ENCODE results near the gene NEURL3.
"Not testable (repeated sequence)": the region's sequence is repeated elsewhere in the genome, so short reads cannot be mapped to it uniquely, and the experiment has no call there.

NEURL3 gene, protein sequence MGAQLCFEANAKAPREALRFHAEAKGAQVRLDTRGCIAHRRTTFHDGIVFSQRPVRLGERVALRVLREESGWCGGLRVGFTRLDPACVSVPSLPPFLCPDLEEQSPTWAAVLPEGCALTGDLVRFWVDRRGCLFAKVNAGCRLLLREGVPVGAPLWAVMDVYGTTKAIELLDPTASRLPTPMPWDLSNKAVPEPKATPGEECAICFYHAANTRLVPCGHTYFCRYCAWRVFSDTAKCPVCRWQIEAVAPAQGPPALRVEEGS

DNA sequence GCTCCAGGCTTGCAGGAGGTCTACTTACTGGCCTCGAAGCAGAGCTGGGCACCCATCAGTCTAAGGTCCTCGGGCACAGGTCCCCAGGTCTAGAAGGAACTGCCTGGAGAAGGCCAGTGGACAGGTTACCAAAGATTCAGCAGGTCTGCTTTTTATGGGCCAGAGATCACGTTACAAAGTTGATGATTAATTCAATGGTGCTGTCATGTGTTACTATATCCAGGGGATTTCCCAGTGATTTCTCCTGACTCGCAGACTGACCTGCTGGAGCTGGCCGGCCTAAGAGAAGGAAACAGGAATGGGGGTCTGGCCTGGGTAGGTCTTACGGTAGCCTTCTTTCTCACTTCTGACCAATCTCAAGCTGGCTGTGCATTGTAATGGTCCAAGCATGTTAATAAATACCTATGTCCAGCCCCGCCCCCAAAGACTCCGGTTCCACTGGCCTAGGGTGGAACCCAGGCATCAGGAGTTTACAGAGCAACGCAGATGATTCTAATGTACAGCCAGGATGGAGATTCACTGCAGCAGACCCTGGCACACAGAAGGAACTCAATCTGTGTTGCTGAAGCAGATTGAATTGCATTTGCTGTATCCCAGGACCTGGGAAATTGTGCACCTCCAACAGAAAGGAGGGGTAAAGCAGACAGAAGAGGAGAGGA is at the start of gene NEURL3:
TSS of gene NEURL3 (minus strand) at position 127 of the 659 bp plus-strand sequence. CDS start at position 56, 71 bp downstream.
- no peak within 1 kb of the TSS for H3K27ac ChIP-seq (ENCODE audit: low read length)
- H3K36me3 ChIP-seq (ENCODE audit: insufficient read depth, low read depth, low read length): no peaks in the 10 kb centered on the region
- H3K27me3 ChIP-seq (ENCODE audit: insufficient read depth, low read length): peaks cover 18% of the 10 kb centered on the region
- H3K9ac ChIP-seq (ENCODE audit: low read depth, low read length): no peak within 1 kb of the TSS
- no peak within 1 kb of the TSS for H3K4me3 ChIP-seq (ENCODE audit: low read length)
- H3K9me3 ChIP-seq (ENCODE audit: insufficient read depth, low read depth, low read length): no peaks in the 10 kb centered on the region
- H3K4me1 ChIP-seq (ENCODE audit: insufficient read depth, low read length): no peaks in the 10 kb centered on the region

GRCh38 chr2:96554293-96555145 is 49.4 kb upstream of the NEURL3 start:
- no peaks in the 10 kb centered on the region for H3K4me1 ChIP-seq (ENCODE audit: insufficient read depth, low read length)
- no peaks in the 10 kb centered on the region for H3K9me3 ChIP-seq (ENCODE audit: insufficient read depth, low read depth, low read length)
- H3K27me3 ChIP-seq (ENCODE audit: insufficient read depth, low read length): no peaks in the 10 kb centered on the region
- H3K9ac ChIP-seq (ENCODE audit: low read depth, low read length): no peak overlapping the region
- no peak overlapping the region for H3K27ac ChIP-seq (ENCODE audit: low read length)
- no peak overlapping the region for H3K4me3 ChIP-seq (ENCODE audit: low read length)
- H3K36me3 ChIP-seq (ENCODE audit: insufficient read depth, low read depth, low read length): no peaks in the 10 kb centered on the region

- not testable (repeated sequence) for H3K4me3 ChIP-seq (ENCODE audit: low read length); H3K9me3 ChIP-seq (ENCODE audit: insufficient read depth, low read depth, low read length); H3K9ac ChIP-seq (ENCODE audit: low read depth, low read length); H3K4me1 ChIP-seq (ENCODE audit: insufficient read depth, low read length); H3K27me3 ChIP-seq (ENCODE audit: insufficient read depth, low read length); H3K27ac ChIP-seq (ENCODE audit: low read length); H3K36me3 ChIP-seq (ENCODE audit: insufficient read depth, low read depth, low read length)
These were observed 48.8 kb upstream of the NEURL3 start for GRCh38 chr2:96553957-96554292.

DNA sequence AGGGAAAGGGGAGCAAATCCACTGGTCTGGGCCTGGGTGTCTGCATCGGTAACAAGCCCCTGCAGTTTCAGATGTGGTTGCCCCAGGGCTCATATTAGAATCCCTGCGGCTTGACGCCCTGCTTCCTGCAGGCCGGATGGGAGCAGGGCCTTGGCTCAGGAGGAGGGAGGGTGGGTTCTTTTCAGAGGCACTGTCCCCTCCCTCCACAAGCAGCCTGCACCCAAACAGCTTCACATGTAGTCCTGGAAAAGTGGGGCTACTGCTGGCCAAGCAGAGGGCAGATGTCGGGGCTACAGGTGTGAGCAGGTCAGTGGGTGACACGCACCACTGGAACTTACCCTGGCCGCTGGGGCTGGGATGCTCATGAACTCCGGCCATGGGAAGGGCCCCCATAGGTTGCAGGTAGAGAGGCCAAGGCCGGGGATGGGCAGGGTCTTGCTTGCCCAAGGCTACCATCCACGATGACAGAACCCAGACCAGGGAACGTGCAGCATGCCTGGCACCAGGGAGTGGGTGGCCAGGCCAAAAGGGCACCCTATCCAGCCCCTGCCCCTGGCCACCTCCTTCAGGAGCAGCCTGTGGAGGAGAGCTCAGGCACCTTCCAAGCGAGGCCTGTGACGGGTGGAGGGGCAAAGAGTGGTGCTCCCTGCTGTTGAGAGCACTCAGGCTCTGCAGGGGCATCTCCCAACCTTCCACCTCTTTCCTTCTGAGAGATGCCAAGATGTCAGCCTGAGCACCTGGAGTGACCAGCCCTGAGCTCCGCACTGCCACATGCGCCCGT is 48.2 kb upstream of the NEURL3 start:
- no peak overlapping the region for H3K27ac ChIP-seq (ENCODE audit: low read length)
- no peaks in the 10 kb centered on the region for H3K9me3 ChIP-seq (ENCODE audit: insufficient read depth, low read depth, low read length)
- H3K36me3 ChIP-seq (ENCODE audit: insufficient read depth, low read depth, low read length): no peaks in the 10 kb centered on the region
- H3K27me3 ChIP-seq (ENCODE audit: insufficient read depth, low read length): no peaks in the 10 kb centered on the region
- H3K9ac ChIP-seq (ENCODE audit: low read depth, low read length): no peak overlapping the region
- no peaks in the 10 kb centered on the region for H3K4me1 ChIP-seq (ENCODE audit: insufficient read depth, low read length)
- no peak overlapping the region for H3K4me3 ChIP-seq (ENCODE audit: low read length)

- Histone ChIP-seq H3K4me3 (ENCODE audit: low read length) (no peak overlapping the region), H3K27me3 (ENCODE audit: insufficient read depth, low read length) (no peaks in the 10 kb centered on the region), H3K27ac (ENCODE audit: low read length) (no peak overlapping the region), H3K9ac (ENCODE audit: low read depth, low read length) (no peak overlapping the region), H3K36me3 (ENCODE audit: insufficient read depth, low read depth, low read length) (no peaks in the 10 kb centered on the region), H3K4me1 (ENCODE audit: insufficient read depth, low read length) (peaks cover 3% of the 10 kb centered on the region; the same call in 1 of the 2 replicates), H3K9me3 (ENCODE audit: insufficient read depth, low read depth, low read length) (no peaks in the 10 kb centered on the region)
These were observed 47.4 kb upstream of the NEURL3 start for GRCh38 chr2:96552315-96553175.

DNA sequence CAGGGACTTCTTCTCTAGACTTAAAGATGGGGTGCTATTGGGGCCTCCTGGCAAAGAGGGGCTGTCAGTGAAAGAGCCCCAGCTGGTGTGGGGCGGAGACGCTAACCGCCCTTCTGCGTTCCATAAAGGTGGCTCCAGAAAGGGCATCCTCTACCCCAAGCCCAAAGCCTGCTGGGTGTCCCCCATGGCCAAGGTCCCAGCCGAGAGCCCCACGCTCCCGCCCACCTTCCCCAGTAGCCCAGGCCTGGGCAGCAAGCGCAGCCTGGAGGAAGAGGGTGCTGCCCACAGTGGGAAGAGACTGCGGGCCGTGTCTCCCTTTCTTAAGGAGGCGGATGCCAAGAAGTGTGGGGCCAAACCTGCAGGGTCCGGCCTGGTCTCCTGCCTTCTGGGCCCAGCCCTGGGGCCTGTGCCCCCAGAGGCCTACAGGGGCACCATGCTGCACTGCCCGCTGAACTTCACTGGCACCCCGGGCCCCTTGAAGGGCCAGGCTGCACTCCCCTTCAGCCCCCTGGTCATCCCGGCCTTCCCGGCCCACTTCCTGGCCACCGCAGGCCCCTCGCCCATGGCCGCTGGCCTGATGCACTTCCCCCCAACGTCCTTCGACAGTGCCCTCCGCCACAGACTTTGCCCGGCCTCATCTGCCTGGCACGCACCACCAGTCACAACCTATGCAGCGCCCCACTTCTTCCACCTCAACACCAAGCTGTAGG is 46.6 kb upstream of the NEURL3 start:
- H3K27ac ChIP-seq (ENCODE audit: low read length): no peak overlapping the region
- H3K36me3 ChIP-seq (ENCODE audit: insufficient read depth, low read depth, low read length): no peaks in the 10 kb centered on the region
- H3K9ac ChIP-seq (ENCODE audit: low read depth, low read length): no peak overlapping the region
- no peak overlapping the region for H3K4me3 ChIP-seq (ENCODE audit: low read length)
- H3K4me1 ChIP-seq (ENCODE audit: insufficient read depth, low read length): peaks cover 6% of the 10 kb centered on the region; the same call in 1 of the 2 replicates
- no peaks in the 10 kb centered on the region for H3K9me3 ChIP-seq (ENCODE audit: insufficient read depth, low read depth, low read length)
- H3K27me3 ChIP-seq (ENCODE audit: insufficient read depth, low read length): no peaks in the 10 kb centered on the region

GRCh38 chr2:96550787-96551604 is 45.8 kb upstream of the NEURL3 start:
- no peaks in the 10 kb centered on the region for H3K36me3 ChIP-seq (ENCODE audit: insufficient read depth, low read depth, low read length)
- H3K27me3 ChIP-seq (ENCODE audit: insufficient read depth, low read length): no peaks in the 10 kb centered on the region
- no peak overlapping the region for H3K9ac ChIP-seq (ENCODE audit: low read depth, low read length)
- H3K27ac ChIP-seq (ENCODE audit: low read length): no peak overlapping the region
- H3K4me3 ChIP-seq (ENCODE audit: low read length): no peak overlapping the region
- no peaks in the 10 kb centered on the region; the same call in 1 of the 2 replicates for H3K9me3 ChIP-seq (ENCODE audit: insufficient read depth, low read depth, low read length)
- peaks cover 6% of the 10 kb centered on the region; the same call in 1 of the 2 replicates for H3K4me1 ChIP-seq (ENCODE audit: insufficient read depth, low read length)

DNA sequence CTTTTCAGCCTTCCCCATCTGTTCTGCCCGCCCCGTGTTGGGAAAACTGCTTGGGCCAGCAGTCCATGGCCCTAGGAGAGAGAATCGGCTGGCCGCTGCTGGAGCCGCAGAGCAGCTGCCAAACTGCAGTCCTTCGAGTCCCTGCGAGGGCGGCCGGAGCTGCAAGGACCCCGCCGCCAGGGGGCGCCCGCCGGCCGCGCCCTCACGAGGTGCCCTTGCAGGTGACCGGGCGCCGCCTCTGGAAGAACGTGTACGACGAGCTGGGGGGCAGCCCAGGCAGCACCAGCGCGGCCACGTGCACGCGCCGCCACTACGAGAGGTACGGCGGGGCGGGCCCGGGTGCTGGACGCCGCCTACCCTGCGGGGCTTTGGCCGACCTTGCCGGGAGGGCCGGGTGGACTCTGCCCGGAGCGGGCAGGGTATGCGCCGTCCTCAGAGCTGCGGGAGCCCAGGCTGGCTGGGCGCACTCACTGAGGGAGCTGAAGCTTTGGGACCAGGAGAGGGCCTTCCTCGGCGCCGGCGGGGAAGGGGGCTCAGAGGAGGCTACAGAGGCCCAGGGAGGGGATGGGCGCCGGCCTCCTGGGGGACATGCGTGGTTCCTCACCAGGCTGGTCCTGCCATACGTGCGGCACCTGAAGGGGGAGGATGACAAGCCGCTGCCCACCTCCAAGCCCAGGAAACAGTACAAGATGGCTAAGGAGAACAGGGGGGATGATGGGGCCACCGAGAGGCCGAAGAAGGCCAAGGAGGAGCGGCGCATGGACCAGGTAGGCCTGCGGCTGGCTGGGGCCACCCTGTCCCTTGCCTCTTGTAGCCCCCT is 45.0 kb upstream of the NEURL3 start:
- H3K27ac ChIP-seq (ENCODE audit: low read length): no peak overlapping the region
- peaks cover 6% of the 10 kb centered on the region; the same call in 1 of the 2 replicates for H3K4me1 ChIP-seq (ENCODE audit: insufficient read depth, low read length)
- H3K4me3 ChIP-seq (ENCODE audit: low read length): no peak overlapping the region
- H3K36me3 ChIP-seq (ENCODE audit: insufficient read depth, low read depth, low read length): no peaks in the 10 kb centered on the region
- H3K27me3 ChIP-seq (ENCODE audit: insufficient read depth, low read length): no peaks in the 10 kb centered on the region
- H3K9ac ChIP-seq (ENCODE audit: low read depth, low read length): no peak overlapping the region
- no peaks in the 10 kb centered on the region; the same call in 1 of the 2 replicates for H3K9me3 ChIP-seq (ENCODE audit: insufficient read depth, low read depth, low read length)

GRCh38 chr2:96549466-96549785 is 44.3 kb upstream of the NEURL3 start:
- Histone ChIP-seq H3K9ac (ENCODE audit: low read depth, low read length) (no peak overlapping the region), H3K27ac (ENCODE audit: low read length) (no peak overlapping the region), H3K36me3 (ENCODE audit: insufficient read depth, low read depth, low read length) (no peaks in the 10 kb centered on the region), H3K9me3 (ENCODE audit: insufficient read depth, low read depth, low read length) (no peaks in the 10 kb centered on the region; the same call in 1 of the 2 replicates), H3K4me1 (ENCODE audit: insufficient read depth, low read length) (peaks cover 6% of the 10 kb centered on the region; the same call in 1 of the 2 replicates), H3K4me3 (ENCODE audit: low read length) (no peak overlapping the region), H3K27me3 (ENCODE audit: insufficient read depth, low read length) (no peaks in the 10 kb centered on the region)

All from iPS-20b (cell line).